ENCODE results near the gene SLC11A2. TPM values are rescaled to one million over a fixed set of nuclear protein-coding genes. Genes with fewer than 3 reads are reported as not detected.
A peak's percentile ranks its signal among the peaks of the same experiment; 100 is the strongest.
"Not testable (repeated sequence)": the region's sequence is repeated elsewhere in the genome, so short reads cannot be mapped to it uniquely, and the experiment has no call there.

The SLC11A2 gene
- total RNA-seq, 2 donors from 2014 or later, result 55.1 to 58.7 TPM

- DNase-seq (ENCODE audit: low spot score), result no peak
- intact Hi-C loops (cut with DNase I), result no loop called here
Measured at GRCh38 chr12:51028813-51029150, 2.6 kb upstream of the SLC11A2 start.

GRCh38 chr12:51028126-51028812, 2.1 kb upstream of the SLC11A2 start:
- DNase-seq (ENCODE audit: low spot score), result no peak
- intact Hi-C loops (cut with DNase I), result no loop called here

- no peak for DNase-seq (ENCODE audit: low spot score)
- intact Hi-C loops (cut with DNase I), result no loop called here
Measured at GRCh38 chr12:51027342-51027835, 1.2 kb upstream of the SLC11A2 start.

GRCh38 chr12:51025338-51025835, 797 bp downstream of the SLC11A2 start:
- intact Hi-C loops (cut with DNase I), result no loop called here

GRCh38 chr12:51023625-51024382, 2.4 kb downstream of the SLC11A2 start:
- intact Hi-C loops (cut with DNase I), result no loop called here
- DNase-seq (ENCODE audit: low spot score), result no peak

More at GRCh38 chr12:51025338-51025835, 797 bp downstream of the SLC11A2 start:
- no peak for DNase-seq (ENCODE audit: low spot score)

GRCh38 chr12:51021694-51022093, 4.5 kb downstream of the SLC11A2 start:
- intact Hi-C loops (cut with DNase I), result no loop called here
- DNase-seq (ENCODE audit: low spot score), result no peak

GRCh38 chr12:51020448-51021182, 5.6 kb downstream of the SLC11A2 start:
- intact Hi-C loops (cut with DNase I), result no loop called here
- no peak for DNase-seq (ENCODE audit: low spot score)

- intact Hi-C loops (cut with DNase I), result no loop called here
- DNase-seq (ENCODE audit: low spot score), result no peak
Measured at GRCh38 chr12:51019927-51020326, 6.3 kb downstream of the SLC11A2 start.

GRCh38 chr12:51018956-51019355, 7.2 kb downstream of the SLC11A2 start:
- intact Hi-C loops (cut with DNase I), result no loop called here
- DNase-seq (ENCODE audit: low spot score), result no peak

- intact Hi-C loops (cut with DNase I), result no loop called here
Measured at GRCh38 chr12:51017452-51017851, 8.7 kb downstream of the SLC11A2 start.

GRCh38 chr12:51014467-51014866, 11.7 kb downstream of the SLC11A2 start:
- intact Hi-C loops (cut with DNase I); DNase-seq (ENCODE audit: low spot score): not testable (repeated sequence)

More at GRCh38 chr12:51017452-51017851, 8.7 kb downstream of the SLC11A2 start:
- no peak for DNase-seq (ENCODE audit: low spot score)

GRCh38 chr12:51013441-51013840, 12.7 kb downstream of the SLC11A2 start:
- intact Hi-C loops (cut with DNase I), result no loop called here
- DNase-seq (ENCODE audit: low spot score), result no peak

- no peak for DNase-seq (ENCODE audit: low spot score)
- intact Hi-C loops (cut with DNase I), result no loop called here
Measured at GRCh38 chr12:51012570-51013236, 13.5 kb downstream of the SLC11A2 start.

GRCh38 chr12:51011955-51012354, 14.2 kb downstream of the SLC11A2 start:
- no peak for DNase-seq (ENCODE audit: low spot score)
- intact Hi-C loops (cut with DNase I), result no loop called here

GRCh38 chr12:51009056-51009440, 17.1 kb downstream of the SLC11A2 start:
- peak; percentile 91 for DNase-seq (ENCODE audit: low spot score)
- intact Hi-C loops (cut with DNase I), result no loop called here

- intact Hi-C loops (cut with DNase I), result no loop called here
- no peak for DNase-seq (ENCODE audit: low spot score)
Measured at GRCh38 chr12:51008329-51009055, 17.7 kb downstream of the SLC11A2 start.

GRCh38 chr12:51005671-51006070, 20.5 kb downstream of the SLC11A2 start:
- no peak for DNase-seq (ENCODE audit: low spot score)
- intact Hi-C loops (cut with DNase I), result no loop called here

GRCh38 chr12:51005030-51005429, 21.2 kb downstream of the SLC11A2 start:
- intact Hi-C loops (cut with DNase I), result no loop called here
- no peak for DNase-seq (ENCODE audit: low spot score)

- intact Hi-C loops (cut with DNase I), result no loop called here
- no peak for DNase-seq (ENCODE audit: low spot score)
Measured at GRCh38 chr12:51004504-51004903, 21.7 kb downstream of the SLC11A2 start.

Measured in posterior vena cava (tissue), 2 donors.